Smooth muscle cell of the brain vasculature (primary cell): ENCODE data around the gene OR2A42.
"Not testable (repeated sequence)": the region's sequence is repeated elsewhere in the genome, so short reads cannot be mapped to it uniquely, and the experiment has no call there.

Experiments
- DNase-seq: peaks from one replicate; pipeline ENCODE4 v3.0.0-alpha.2; 2012; ENCODE audit warnings: low read depth, low spot score

The OR2A42 gene

DNA sequence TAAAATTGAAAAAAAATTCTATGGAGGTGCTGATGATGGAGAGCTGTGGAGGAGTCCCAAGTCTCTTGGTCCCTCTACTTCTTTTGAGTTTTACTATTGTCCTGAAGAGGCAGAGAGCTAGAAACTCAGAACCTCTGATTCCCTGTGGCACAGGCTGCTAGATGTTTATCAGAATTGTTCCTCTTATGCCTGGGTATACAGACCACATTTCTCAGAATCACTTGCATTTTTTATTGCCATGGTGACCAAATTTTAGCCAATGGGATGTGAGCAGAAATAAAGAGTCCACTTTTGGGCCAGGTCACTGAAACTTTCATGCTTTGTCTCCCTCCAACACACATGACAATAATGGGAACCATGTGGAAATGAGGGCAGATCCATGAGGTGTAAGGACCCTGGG, 15.7 kb downstream of the OR2A42 start:
- not testable (repeated sequence) for DNase-seq

- DNase-seq, result not testable (repeated sequence)
Observed at GRCh38 chr7:144220531-144220930, 18.9 kb downstream of the OR2A42 start.

- not testable (repeated sequence) for DNase-seq
Observed at GRCh38 chr7:144219149-144219548, 20.3 kb downstream of the OR2A42 start.

DNA sequence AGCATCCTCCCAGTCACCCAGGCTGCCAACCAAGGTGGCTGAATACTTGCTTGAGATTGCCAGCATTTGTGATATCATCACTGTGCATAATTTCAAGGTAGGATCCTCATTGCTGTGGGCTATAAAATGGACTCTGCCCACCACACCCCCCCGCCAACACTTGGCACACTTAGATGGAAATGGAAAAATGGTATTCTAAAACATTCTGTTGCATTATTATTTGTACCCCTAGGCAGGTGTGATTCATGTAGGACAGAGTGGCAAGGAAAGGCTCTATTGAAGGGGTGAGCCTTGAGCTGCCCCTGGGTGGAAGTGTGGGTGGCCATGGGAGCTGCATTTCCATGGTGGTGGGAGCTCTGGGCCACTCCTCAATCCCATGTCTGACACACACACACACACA, 20.8 kb downstream of the OR2A42 start:
- DNase-seq, result not testable (repeated sequence)

DNA sequence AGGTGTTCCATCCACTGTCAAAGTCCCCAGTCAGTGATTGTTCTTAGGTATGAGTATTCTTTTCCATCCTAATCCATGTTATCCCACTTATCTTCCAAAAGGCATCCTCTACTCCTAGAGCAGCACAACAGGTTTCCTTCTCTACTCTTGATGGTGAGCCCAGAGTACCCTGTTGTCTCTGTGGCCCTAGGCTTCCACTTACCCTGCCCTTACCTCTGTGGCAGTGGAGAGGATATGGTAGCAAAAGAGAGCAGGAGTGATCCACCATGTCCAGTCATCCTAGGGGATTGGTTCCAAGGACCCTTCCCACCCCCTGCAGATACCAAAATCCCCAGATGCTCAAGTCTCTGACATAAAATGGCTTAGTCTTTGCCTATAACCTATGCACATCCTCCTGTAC, 22.2 kb downstream of the OR2A42 start:
- DNase-seq, result not testable (repeated sequence)

DNA sequence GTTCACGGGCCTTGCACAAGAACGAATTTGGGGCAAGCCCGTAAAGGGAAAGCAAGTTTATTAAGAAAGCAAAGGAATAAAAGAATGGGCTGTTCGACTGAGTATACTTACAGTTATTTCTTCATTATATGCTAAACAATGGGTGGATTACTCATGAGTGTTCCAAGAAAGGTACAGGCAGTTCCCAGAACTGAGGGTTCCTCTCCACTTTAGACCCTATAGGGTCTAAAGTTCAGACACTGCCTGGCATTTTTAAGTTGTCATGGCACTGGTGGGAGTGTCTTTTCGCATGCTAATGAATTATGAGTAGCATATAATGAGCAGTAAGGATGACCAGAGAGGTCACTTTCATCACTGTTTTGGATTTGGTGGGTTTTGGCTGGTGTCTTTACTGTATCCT, 34.1 kb downstream of the OR2A42 start:
- not testable (repeated sequence) for DNase-seq

GRCh38 chr7:144203086-144203485, 36.3 kb downstream of the OR2A42 start:
- not testable (repeated sequence) for DNase-seq

GRCh38 chr7:144201978-144202377, 37.4 kb downstream of the OR2A42 start:
- DNase-seq, result not testable (repeated sequence)

DNA sequence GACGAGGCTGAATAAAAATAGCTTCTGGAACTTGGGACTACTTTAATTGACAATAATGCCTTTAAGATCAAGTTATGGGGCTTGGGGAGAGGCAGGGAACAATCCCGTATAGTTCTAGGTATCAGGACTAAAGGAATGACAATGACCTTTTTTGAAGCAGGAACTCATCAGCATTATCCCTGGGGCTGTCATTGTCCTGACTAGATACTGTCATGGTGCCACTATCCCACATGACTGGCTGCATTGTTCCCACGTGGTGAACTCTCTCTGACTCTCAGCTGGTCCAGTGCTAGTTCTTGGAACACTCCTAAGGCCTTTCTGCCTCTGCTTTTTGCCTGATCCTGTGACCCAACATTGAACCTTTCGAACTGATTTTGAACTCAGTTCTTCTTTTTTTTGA, 40.5 kb downstream of the OR2A42 start:
- not testable (repeated sequence) for DNase-seq

DNA sequence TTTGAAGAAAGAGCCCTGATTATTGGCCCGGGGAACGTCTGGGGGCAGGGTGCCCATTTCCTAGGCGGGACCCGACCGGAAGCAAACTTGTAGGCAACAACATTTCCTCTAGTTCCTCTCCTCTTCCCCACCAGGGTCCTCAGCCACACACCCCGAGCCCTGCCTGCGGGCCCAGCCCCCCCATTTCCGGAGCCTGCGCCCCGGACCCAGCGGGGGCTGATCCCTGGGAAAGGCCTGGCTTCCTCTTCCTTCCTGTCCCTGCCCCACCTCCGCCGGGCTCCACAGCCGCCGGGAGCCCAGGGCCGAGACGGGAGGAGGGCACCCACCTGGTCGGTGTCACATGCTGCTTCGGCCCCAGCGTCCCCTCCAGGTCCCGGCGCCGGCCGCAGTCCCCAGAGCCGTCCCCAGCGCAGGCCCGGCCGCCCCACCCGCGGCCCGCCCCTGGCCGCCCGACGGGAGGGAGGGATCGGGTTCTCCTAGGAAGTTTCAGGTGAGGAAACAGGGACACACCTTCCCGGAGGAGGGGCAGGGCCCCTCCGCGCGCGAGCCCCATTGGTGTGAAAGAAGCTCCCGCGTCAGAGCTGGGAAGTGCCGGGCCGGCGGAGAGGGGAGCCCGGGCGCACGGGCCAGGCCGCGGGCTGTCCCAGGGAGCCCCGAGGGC, 44.1 kb downstream of the OR2A42 start, which contains the start of gene ARHGEF35:
Gene ARHGEF35, minus strand, starts transcription at position 622 of the 661 bp plus-strand sequence. CDS start 7,450 bp downstream, outside the sequence.
- not testable (repeated sequence) for DNase-seq

DNA sequence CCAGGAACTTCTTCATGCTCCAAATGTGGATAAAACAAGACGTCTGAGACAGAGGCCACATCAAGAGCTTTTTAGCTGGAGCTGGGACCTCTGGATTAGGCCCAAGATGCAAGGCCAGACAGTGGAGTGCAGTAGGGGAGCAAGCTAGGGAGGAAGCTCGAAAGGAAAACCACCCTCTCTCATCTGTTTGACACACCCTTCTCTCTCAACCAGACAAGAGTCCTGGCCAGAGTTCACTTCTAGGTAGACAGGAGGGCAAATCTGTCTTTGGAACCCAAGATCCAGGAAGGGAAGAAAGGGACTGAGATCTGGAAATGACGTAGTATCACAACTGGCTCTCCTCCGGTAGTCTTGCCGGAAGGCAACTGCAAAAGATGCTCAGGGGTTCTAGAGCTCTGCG, 45.0 kb downstream of the OR2A42 start:
- not testable (repeated sequence) for DNase-seq

DNA sequence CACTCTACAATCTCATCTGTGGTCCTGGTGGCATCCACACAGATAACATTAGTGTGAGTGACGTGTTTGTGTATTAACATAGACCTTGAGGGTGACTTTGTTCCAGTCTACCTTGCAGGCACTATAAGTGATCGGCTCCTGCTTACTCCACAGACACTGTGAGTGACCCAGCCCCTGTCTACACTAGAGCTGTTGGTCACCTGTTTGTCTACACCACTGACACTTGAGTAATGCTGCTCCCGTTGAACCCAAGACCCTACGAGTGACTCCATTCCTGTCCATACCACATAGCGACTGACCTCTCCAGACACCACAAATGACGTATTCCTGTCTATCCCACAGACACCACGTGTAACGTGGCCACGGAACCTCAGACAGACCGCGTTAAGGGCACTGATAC, 45.6 kb downstream of the OR2A42 start:
- not testable (repeated sequence) for DNase-seq

DNA sequence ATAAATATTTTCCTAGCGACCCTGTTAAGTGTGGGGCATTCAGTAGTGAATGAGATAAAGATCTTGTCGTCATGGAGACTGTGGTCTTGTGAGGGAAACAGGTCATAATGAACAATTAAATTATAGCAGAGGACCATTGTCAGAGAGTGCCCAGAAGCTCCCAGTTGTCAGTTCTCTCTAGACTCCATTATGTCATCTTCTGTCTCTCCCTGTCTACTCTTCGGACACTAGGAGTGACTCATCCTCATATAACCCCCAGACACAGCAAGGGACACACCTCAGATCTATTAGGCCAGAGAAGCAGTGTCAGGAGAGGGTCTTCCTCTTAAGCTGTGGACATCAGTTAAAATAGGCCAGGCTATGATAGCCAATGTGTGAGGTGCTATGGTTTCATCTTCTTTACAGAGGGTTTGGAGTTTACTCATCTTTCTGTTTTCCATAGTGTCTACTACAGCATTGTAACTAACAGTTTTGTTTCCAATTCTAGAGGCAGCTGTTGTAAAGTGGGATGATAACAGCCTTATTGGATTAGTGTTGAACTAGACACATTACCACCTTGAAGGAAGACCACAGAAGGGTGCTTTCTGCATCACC, 50.7 kb downstream of the OR2A42 start:
- DNase-seq, result not testable (repeated sequence)

DNA sequence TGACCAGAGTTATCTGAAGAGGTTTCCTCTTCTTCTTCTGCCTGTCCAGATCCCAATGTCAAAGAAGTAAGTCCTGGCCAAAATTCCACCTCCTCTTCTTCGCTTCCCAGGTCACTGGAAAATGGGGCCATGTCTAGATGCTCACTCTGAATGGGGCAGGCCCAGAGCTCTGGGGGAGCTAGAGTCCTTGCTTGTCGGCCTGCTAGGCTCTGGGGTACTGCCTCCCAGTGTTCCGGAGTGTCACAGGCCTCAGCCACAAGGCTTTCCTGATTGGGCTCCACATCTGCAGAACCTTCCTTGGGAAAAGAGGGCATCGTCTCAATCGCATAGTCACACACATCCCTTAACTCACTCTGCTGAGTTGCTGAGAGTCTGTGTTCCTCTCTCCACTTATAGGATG, 51.6 kb downstream of the OR2A42 start:
- not testable (repeated sequence) for DNase-seq

GRCh38 chr7:144183166-144183565, 56.2 kb downstream of the OR2A42 start, which contains the start of gene CTAGE4:
Gene CTAGE4 (plus strand): TSS chr7:144183466. CDS start chr7:144183504, 38 bp downstream.
- DNase-seq, result not testable (repeated sequence)

DNA sequence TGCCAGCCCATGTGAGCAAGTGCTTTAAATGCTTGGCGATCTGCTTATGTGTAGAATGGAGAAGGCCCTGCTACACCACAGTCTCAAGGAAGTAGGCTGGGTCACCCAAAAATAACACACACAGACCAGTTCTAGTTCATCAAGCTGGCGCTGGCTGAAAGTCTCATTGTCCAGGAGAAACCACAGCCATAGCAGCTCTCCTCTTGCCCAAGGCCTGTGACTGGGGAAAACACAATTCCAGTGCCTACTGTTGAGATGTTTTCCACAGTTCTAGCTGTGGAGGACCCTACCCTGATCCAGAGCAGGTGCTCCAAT, 60.3 kb downstream of the OR2A42 start:
- not testable (repeated sequence) for DNase-seq

DNA sequence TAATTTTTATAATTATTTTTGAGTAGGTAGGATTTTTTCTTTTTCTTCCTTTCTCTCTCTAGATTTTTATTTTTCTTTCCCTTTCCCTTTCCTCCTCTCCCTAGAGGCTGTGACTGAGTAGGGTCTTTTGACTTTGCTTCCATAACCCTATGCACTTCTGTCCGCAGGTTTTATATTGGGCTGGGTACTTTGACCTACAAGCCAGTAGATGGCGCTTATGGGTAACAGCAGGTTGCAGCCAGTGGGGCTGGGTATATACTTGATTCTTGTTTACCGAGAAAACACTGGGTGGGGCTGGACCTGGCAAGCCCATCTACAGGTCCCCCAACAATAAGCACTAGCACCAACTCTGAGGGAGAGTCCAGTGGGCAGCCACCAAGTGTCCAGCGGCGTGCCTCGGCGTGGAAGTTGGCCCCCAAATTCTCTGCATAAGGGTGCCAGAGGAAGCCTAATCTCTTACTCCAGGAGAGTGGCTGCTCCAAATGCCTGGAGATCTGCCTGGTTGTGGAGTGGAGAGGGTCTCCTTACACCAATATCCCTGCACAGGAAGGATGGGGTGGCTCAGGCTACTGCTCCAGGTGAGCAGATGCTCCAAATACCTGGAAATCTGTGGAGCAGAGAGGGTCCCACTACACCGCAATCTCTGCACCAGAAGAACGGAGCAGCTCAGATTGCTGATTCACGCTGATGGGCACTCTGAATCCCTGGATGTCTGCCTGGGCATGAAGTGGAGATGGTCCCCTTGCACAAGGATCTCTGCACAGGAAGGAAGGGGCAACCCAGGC, 60.8 kb downstream of the OR2A42 start:
- not testable (repeated sequence) for DNase-seq
